ENCODE measurements around the gene NOL3. TPM values are rescaled to one million over a fixed set of nuclear protein-coding genes. Genes with fewer than 3 reads are reported as not detected.
A peak's percentile ranks its signal among the peaks of the same experiment; 100 is the strongest.

Gene NOL3
- total and polyA plus RNA-seq, 9 of the 15 experiments (the other 6 are each of a cell fraction or from before 2014, with no cell fraction given), result 0.45 to 14.0 (median 5.4) TPM

- TF ChIP-seq PKNOX1 (IDR thresholded peaks at IDR 0.05) (no peak), MAX (CRISPR knock-in tag; IDR thresholded peaks at IDR 0.05) (peak; percentile 95), REST (IDR thresholded peaks at IDR 0.05; ENCODE audit: borderline replicate concordance) (peak; percentile 100), REST (CRISPR knock-in tag; IDR thresholded peaks at IDR 0.05; ENCODE audit: low read depth) (peak; percentile 99), ZFX (CRISPR knock-in tag; IDR thresholded peaks at IDR 0.05) (0 out of 2 replicates have a peak, but pooled peaks have one; percentile 27), ZNF165 (CRISPR knock-in tag; IDR thresholded peaks at IDR 0.05; ENCODE audit: borderline replicate concordance) (no peak), RBM15 (IDR thresholded peaks at IDR 0.05; ENCODE audit: insufficient read depth, low read length) (no peak), ZNF263 (CRISPR knock-in tag; IDR thresholded peaks at IDR 0.05; ENCODE audit: borderline replicate concordance) (peak; percentile 76; the same call in 1 of the 2 replicates), ZFPM2 (CRISPR knock-in tag; IDR thresholded peaks at IDR 0.05) (no peak), KLF10 (CRISPR knock-in tag; IDR thresholded peaks at IDR 0.05) (no peak), MEF2D (tag; conservative IDR thresholded peaks at IDR 0.05; ENCODE audit: low read depth) (no peak), AFF4 (CRISPR knock-in tag; IDR thresholded peaks at IDR 0.05) (peak; percentile 98), EP400 (IDR thresholded peaks at IDR 0.05) (no peak), FUS (optimal IDR thresholded peaks at IDR 0.05; ENCODE audit: low read depth, low read length) (no peak), ZNF507 (tag; conservative IDR thresholded peaks at IDR 0.05) (no peak)
Measured at GRCh38 chr16:67184995-67185650, 14.8 kb downstream of the NOL3 start (continued).
